ENCODE measurements around the gene CHRNA1. TPM values are rescaled to one million over a fixed set of nuclear protein-coding genes. Genes with fewer than 3 reads are reported as not detected.

The CHRNA1 gene
- total RNA-seq, 4 donors from 2014 or later, result 84.6 to 306 (median 185) TPM

DNA sequence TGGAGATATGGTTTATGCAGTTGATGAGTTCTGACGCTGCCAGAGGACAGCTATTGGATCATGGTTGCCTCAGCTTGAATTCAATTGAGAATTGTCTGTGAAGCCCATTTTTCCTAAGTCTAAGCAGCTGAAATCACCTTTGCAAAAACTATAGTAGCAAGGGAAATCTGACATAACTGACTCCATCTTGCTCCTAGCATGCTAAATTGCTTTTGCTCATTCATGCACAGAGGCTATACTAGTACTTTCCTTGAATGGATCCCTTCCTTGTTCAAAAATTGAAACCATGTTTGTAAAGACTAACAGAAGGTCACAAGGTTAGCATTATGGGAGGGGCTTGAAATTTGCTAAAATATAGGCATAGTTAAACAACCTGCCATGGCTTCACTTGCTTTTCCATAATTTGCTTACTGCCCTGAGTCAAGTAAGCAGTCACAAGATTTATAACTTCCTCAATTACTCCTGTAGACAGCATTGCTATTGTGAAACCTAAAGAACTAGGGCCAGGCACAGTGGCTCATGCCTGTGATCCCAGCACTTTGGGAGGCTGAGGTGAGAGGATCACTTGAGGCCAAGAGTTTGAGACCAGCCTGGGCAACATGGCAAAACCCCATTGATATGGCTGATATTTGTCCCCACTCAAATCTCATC is 41.2 kb downstream of the CHRNA1 start:
- TF ChIP-seq, protein P1, sequence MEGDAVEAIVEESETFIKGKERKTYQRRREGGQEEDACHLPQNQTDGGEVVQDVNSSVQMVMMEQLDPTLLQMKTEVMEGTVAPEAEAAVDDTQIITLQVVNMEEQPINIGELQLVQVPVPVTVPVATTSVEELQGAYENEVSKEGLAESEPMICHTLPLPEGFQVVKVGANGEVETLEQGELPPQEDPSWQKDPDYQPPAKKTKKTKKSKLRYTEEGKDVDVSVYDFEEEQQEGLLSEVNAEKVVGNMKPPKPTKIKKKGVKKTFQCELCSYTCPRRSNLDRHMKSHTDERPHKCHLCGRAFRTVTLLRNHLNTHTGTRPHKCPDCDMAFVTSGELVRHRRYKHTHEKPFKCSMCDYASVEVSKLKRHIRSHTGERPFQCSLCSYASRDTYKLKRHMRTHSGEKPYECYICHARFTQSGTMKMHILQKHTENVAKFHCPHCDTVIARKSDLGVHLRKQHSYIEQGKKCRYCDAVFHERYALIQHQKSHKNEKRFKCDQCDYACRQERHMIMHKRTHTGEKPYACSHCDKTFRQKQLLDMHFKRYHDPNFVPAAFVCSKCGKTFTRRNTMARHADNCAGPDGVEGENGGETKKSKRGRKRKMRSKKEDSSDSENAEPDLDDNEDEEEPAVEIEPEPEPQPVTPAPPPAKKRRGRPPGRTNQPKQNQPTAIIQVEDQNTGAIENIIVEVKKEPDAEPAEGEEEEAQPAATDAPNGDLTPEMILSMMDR (IDR thresholded peaks at IDR 0.05 in 4 of 5, conservative IDR thresholded peaks at IDR 0.05 in 1 of 5), result no peak
- TF ChIP-seq POLR2A (IDR thresholded peaks at IDR 0.05), result no peak
- in situ Hi-C loops (cut with MboI; ENCODE audit: low sequenced_read_pairs in 4 of 4), result no loop called here
- H3K4me1 ChIP-seq, result no peaks in the 10 kb centered on the region

DNA sequence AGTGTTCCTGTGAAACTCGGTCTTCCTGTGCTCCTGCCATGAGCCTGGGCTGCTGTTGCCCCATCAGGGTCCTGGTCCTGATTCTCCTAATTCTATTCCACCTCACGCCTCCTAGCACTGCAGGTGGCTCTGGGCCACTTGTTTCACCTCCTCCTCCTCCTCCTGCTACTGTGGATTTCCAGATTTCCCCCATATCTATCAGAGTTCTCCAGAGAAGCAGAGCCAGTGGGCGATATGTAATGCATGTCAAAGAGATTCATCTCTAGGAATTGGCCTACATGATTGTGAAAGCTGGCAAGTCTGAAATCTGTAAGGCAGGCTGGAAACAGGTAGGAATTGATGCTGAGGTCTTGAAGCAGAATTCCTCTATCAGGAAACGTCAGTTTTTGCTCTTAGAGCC is 45.3 kb downstream of the CHRNA1 start:
- intact Hi-C loops (cut with DNase I; ENCODE audit: low total_unique reads), result no loop called here
- H3K27me3 ChIP-seq, result no peaks in the 10 kb centered on the region
- TF ChIP-seq POLR2A (IDR thresholded peaks at IDR 0.05), result no peak
- TF ChIP-seq, protein P1 (IDR thresholded peaks at IDR 0.05 in 4 of 5, conservative IDR thresholded peaks at IDR 0.05 in 1 of 5), result no peak
- in situ Hi-C loops (cut with MboI; ENCODE audit: low sequenced_read_pairs in 4 of 4), result no loop called here
- H3K4me1 ChIP-seq, result no peaks in the 10 kb centered on the region
- no peak overlapping the region for H3K4me3 ChIP-seq
- no peaks in the 10 kb centered on the region for H3K36me3 ChIP-seq
- H3K27ac ChIP-seq, result no peak overlapping the region
- DNase-seq, result no peak
- no peaks in the 10 kb centered on the region for H3K9me3 ChIP-seq
- no peak for ATAC-seq

More for the DNA sequence above, 41.2 kb downstream of the CHRNA1 start:
- ATAC-seq, result no peak
- H3K9me3 ChIP-seq, result no peaks in the 10 kb centered on the region
- H3K27me3 ChIP-seq, result peaks cover 0 to 2% (median 0%) of the 10 kb centered on the region in 3 donors
- DNase-seq, result no peak
- H3K4me3 ChIP-seq, result no peak overlapping the region
- intact Hi-C loops (cut with DNase I; ENCODE audit: low total_unique reads), result no loop called here
- H3K27ac ChIP-seq, result no peak overlapping the region
- no peaks in the 10 kb centered on the region for H3K36me3 ChIP-seq

GRCh38 chr2:174718591-174718990 is 45.7 kb downstream of the CHRNA1 start:
- Histone ChIP-seq H3K4me3 (no peak overlapping the region), H3K27me3 (no peaks in the 10 kb centered on the region), H3K9me3 (no peaks in the 10 kb centered on the region), H3K4me1 (no peaks in the 10 kb centered on the region), H3K27ac (no peak overlapping the region), H3K36me3 (no peaks in the 10 kb centered on the region)
- in situ Hi-C loops (cut with MboI; ENCODE audit: low sequenced_read_pairs in 4 of 4), result no loop called here
- intact Hi-C loops (cut with DNase I; ENCODE audit: low total_unique reads), result no loop called here
- ATAC-seq (no peak), DNase-seq (no peak)
- TF ChIP-seq, protein P1 (IDR thresholded peaks at IDR 0.05 in 4 of 5, conservative IDR thresholded peaks at IDR 0.05 in 1 of 5), result no peak
- no peak for TF ChIP-seq POLR2A (IDR thresholded peaks at IDR 0.05)

- ATAC-seq, result no peak
- no peak overlapping the region for H3K4me3 ChIP-seq
- no peaks in the 10 kb centered on the region for H3K36me3 ChIP-seq
- H3K27me3 ChIP-seq, result no peaks in the 10 kb centered on the region
- intact Hi-C loops (cut with DNase I; ENCODE audit: low total_unique reads), result no loop called here
- no peak for DNase-seq
- H3K9me3 ChIP-seq, result no peaks in the 10 kb centered on the region
- no peaks in the 10 kb centered on the region for H3K4me1 ChIP-seq
- TF ChIP-seq POLR2A (IDR thresholded peaks at IDR 0.05), result no peak
- TF ChIP-seq, protein P1 (IDR thresholded peaks at IDR 0.05 in 4 of 5, conservative IDR thresholded peaks at IDR 0.05 in 1 of 5), result no peak
- no peak overlapping the region for H3K27ac ChIP-seq
- in situ Hi-C loops (cut with MboI; ENCODE audit: low sequenced_read_pairs in 4 of 4), result no loop called here
These were observed 46.4 kb downstream of the CHRNA1 start for GRCh38 chr2:174717916-174718315.

- H3K4me1 ChIP-seq, result no peaks in the 10 kb centered on the region
- TF ChIP-seq, protein P1 (IDR thresholded peaks at IDR 0.05 in 4 of 5, conservative IDR thresholded peaks at IDR 0.05 in 1 of 5), result no peak
- TF ChIP-seq POLR2A (IDR thresholded peaks at IDR 0.05), result no peak
- ATAC-seq (no peak), DNase-seq (no peak)
- H3K27me3 ChIP-seq, result no peaks in the 10 kb centered on the region
- in situ Hi-C loops (cut with MboI; ENCODE audit: low sequenced_read_pairs in 4 of 4) (no loop called here), intact Hi-C loops (cut with DNase I; ENCODE audit: low total_unique reads) (no loop called here)
- H3K27ac ChIP-seq, result no peak overlapping the region
- no peak overlapping the region for H3K4me3 ChIP-seq
- no peaks in the 10 kb centered on the region for H3K36me3 ChIP-seq
- no peaks in the 10 kb centered on the region for H3K9me3 ChIP-seq
These were observed 47.0 kb downstream of the CHRNA1 start for GRCh38 chr2:174717273-174717672.

Measured in gastrocnemius medialis (tissue), 4 donors.